Hepatocyte (in vitro differentiated cells): ENCODE data around the gene CMSS1. TPM values are rescaled to one million over a fixed set of nuclear protein-coding genes. Genes with fewer than 3 reads are reported as not detected.

Experiments
- DNase-seq: peaks from one replicate; pipeline ENCODE4 v3.0.0-alpha.2; 2016; ENCODE audit warnings: low spot score
- H2AFZ ChIP-seq: fragments of 200-600 bp; sonication (generic); 2 replicates; pipeline ENCODE4 v1.6.0; 2016; ENCODE audit warnings: antibody characterized with exemption, mild to moderate bottlenecking
- H3K27ac ChIP-seq: fragments of 200-600 bp; sonication (generic); 2 replicates; pipeline ENCODE4 v1.5.1; 2016; ENCODE audit warnings: mild to moderate bottlenecking
- H3K27me3 ChIP-seq: fragments of 200-600 bp; sonication (generic); 2 replicates; pipeline ENCODE4 v1.6.1; 2016
- H3K36me3 ChIP-seq: fragments of 200-600 bp; sonication (generic); replicated peaks from 2 replicates; pipeline ENCODE4 v1.5.1; 2016; ENCODE audit warnings: low read depth; ENCODE audit not compliant: insufficient read depth
- H3K4me1 ChIP-seq: fragments of 200-600 bp; sonication (generic); 2 replicates; pipeline ENCODE4 v1.5.1; 2016; ENCODE audit warnings: mild to moderate bottlenecking, moderate library complexity; ENCODE audit not compliant: insufficient read depth
- H3K4me2 ChIP-seq: fragments of 200-600 bp; sonication (generic); 2 replicates; pipeline ENCODE4 v1.6.0; 2016
- H3K4me3 ChIP-seq: fragments of 200-600 bp; sonication (generic); 2 replicates; pipeline ENCODE4 v1.5.1; 2016; ENCODE audit warnings: mild to moderate bottlenecking
- H3K79me2 ChIP-seq: fragments of 200-600 bp; sonication (generic); 2 replicates; pipeline ENCODE4 v1.6.0; 2017; ENCODE audit warnings: mild to moderate bottlenecking
- H3K9me2 ChIP-seq: fragments of 200-600 bp; sonication (generic); replicated peaks from 2 replicates; pipeline ENCODE4 v1.6.0; 2017; ENCODE audit warnings: mild to moderate bottlenecking; ENCODE audit not compliant: insufficient read depth
- H3K9me3 ChIP-seq: fragments of 200-600 bp; sonication (generic); 2 replicates; pipeline ENCODE4 v1.5.1; 2016; ENCODE audit warnings: low read depth, mild to moderate bottlenecking
- H4K20me1 ChIP-seq: fragments of 200-600 bp; sonication (generic); 2 replicates; pipeline ENCODE4 v1.6.0; 2016; ENCODE audit warnings: mild to moderate bottlenecking; ENCODE audit not compliant: insufficient read depth, poor library complexity, severe bottlenecking
- CTCF ChIP-seq: fragments of 200-600 bp; sonication (generic); IDR thresholded peaks from 2 replicates; pipeline ENCODE4 v1.5.1; 2016; ENCODE audit warnings: antibody characterized with exemption, mild to moderate bottlenecking; ENCODE audit not compliant: poor library complexity
- EZH2 ChIP-seq: fragments of 200-600 bp; sonication (generic); IDR thresholded peaks from 2 replicates; pipeline ENCODE4 v1.6.1; 2016; ENCODE audit warnings: antibody characterized with exemption, mild to moderate bottlenecking, borderline replicate concordance
- EZH2phosphoT487 ChIP-seq: fragments of 200-600 bp; sonication (generic); IDR thresholded peaks from one replicate; pipeline ENCODE4 v1.6.1; 2018; ENCODE audit warnings: antibody characterized with exemption, mild to moderate bottlenecking, low read depth, moderate library complexity; ENCODE audit not compliant: unreplicated experiment, severe bottlenecking
- whole genome bisulfite sequencing: methylation state at CpG from one replicate; pipeline ENCODE4 v1.1.6; 2016; ENCODE audit warnings: low lambda C conversion rate; ENCODE audit errors: missing lambda C conversion rate; 5-methylcytosine and 5-hydroxymethylcytosine counted together
- polyA plus RNA-seq: library from polyadenylated mRNA; unstranded; fragments of >200 nt; fragmentation: Nextera tagmentation; extraction: Ambion mirVana; gene quantifications from 2 replicates; pipeline ENCODE4 v1.2.1, GENCODE V29; 2016
- total RNA-seq: library from RNA; depleted of rRNA; stranded (reverse); fragments of >200 nt; gene quantifications from 2 replicates; pipeline ENCODE4 v1.2.3, GENCODE V29; 2014

Gene CMSS1
- total and polyA plus RNA-seq, 2 experiments from 2014 or later = 11.8 to 17.0 TPM

GRCh38 chr3:100102757-100103156 lies 285.1 kb downstream of the CMSS1 start:
- H3K9me3 ChIP-seq = no peaks in the 10 kb centered on the region
- H4K20me1 ChIP-seq = no peaks in the 10 kb centered on the region
- WGBS = 90% methylated on average over 1 of the region's 1 CpG
- no peak overlapping the region for H3K4me3 ChIP-seq
- peaks cover 68% of the 10 kb centered on the region for H3K4me1 ChIP-seq
- H3K36me3 ChIP-seq = no peaks in the 10 kb centered on the region
- H2AFZ ChIP-seq = no peak overlapping the region
- TF ChIP-seq EZH2phosphoT487 (no peak), EZH2 (no peak), CTCF (no peak)
- no peak overlapping the region for H3K4me2 ChIP-seq
- H3K9me2 ChIP-seq = no peaks in the 10 kb centered on the region
- no peak overlapping the region for H3K27ac ChIP-seq
- DNase-seq = no peak
- H3K79me2 ChIP-seq = no peaks in the 10 kb centered on the region
- no peaks in the 10 kb centered on the region for H3K27me3 ChIP-seq

DNA sequence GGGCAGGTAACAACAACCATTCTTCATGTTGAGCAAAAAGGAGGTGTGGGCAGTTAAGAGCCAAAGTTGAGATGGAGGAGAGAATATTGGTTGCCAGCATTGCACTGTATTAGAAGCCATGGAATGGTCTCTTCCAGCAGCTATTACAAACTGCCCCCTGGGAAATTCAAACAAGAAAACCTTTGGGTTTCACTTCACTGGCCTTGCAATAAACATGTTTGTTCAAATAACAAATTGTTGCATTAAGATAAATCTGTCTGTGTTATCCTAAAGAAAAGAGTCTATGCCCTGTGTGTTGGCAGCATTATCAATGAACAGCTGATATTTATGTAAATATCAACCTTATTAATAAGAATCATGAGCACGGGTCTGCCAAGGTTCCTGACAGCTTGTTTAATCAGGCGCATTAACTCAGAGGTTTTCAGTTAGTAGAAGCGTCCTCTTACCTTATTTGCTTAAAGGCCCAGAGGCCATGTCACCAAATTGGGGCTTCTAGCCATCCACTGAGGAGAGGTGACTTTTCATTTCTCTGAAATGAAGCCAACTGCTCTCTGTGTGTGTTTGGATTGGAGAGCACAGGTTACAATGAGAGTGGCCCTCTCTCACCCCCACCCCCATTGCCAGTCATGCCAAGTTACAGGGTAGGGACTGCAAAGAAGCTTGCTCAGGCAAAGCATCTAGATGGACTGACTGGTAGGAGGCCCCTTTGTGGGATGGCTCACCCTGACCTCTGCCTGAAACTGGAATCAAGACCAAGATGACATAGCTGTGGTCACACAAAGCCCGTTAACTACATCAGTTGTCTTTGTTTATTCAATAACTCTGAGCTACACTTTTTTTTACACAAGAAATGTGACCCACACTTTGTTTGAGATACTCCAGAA lies 286.1 kb downstream of the CMSS1 start:
- H3K9me2 ChIP-seq = no peaks in the 10 kb centered on the region
- no peak for DNase-seq
- H3K4me3 ChIP-seq = no peak overlapping the region
- H2AFZ ChIP-seq = no peak overlapping the region
- H3K9me3 ChIP-seq = no peaks in the 10 kb centered on the region
- peak overlapping the region; percentile 47 for H3K27ac ChIP-seq
- H3K27me3 ChIP-seq = no peaks in the 10 kb centered on the region
- H3K4me1 ChIP-seq = peaks cover 68% of the 10 kb centered on the region
- no peak overlapping the region for H3K4me2 ChIP-seq
- no peaks in the 10 kb centered on the region for H4K20me1 ChIP-seq
- no peaks in the 10 kb centered on the region for H3K79me2 ChIP-seq
- no peak for TF ChIP-seq CTCF
- no peak for TF ChIP-seq EZH2
- no peak for TF ChIP-seq EZH2phosphoT487
- WGBS = 62% methylated on average over 4 of the region's 4 CpGs
- H3K36me3 ChIP-seq = no peaks in the 10 kb centered on the region

- Histone ChIP-seq H3K79me2 (no peaks in the 10 kb centered on the region), H3K4me3 (no peak overlapping the region), H3K27me3 (no peaks in the 10 kb centered on the region), H3K9me2 (no peaks in the 10 kb centered on the region), H2AFZ (no peak overlapping the region), H3K27ac (peak overlapping the region; percentile 47), H3K36me3 (no peaks in the 10 kb centered on the region), H3K4me2 (no peak overlapping the region), H3K4me1 (peaks cover 62% of the 10 kb centered on the region), H4K20me1 (no peaks in the 10 kb centered on the region), H3K9me3 (no peaks in the 10 kb centered on the region)
- TF ChIP-seq EZH2phosphoT487 = no peak
- no peak for TF ChIP-seq CTCF
- TF ChIP-seq EZH2 = no peak
- WGBS = 57% methylated on average over 2 of the region's 2 CpGs
- DNase-seq = no peak
Measured at GRCh38 chr3:100104442-100104798, 286.8 kb downstream of the CMSS1 start.
